Liver (tissue), 9 donors: ENCODE results near the gene TPRG1L. TPM values are rescaled to one million over a fixed set of nuclear protein-coding genes. Genes with fewer than 3 reads are reported as not detected.

Experiments used
- DNase-seq: peaks from one replicate; pipeline ENCODE4 v3.0.0-alpha.2; 2017; ENCODE audit warnings: low spot score
- H3K27ac ChIP-seq, 2 donors: one replicate each; pipeline ENCODE4 v1.7.0; 2013; ENCODE audit warnings: inconsistent platforms in 2 of 2, low read length in 2 of 2, control low read depth in 1 of 2, low read depth in 1 of 2, mild to moderate bottlenecking in 1 of 2
- H3K27me3 ChIP-seq, 4 donors: one replicate each; pipeline versions ENCODE4 v1.6.1 to v1.7.0; 2013; ENCODE audit warnings: low read length in 3 of 4, inconsistent platforms in 1 of 4, mild to moderate bottlenecking in 1 of 4, moderate library complexity in 1 of 4; ENCODE audit not compliant: control insufficient read depth in 4 of 4, insufficient read depth in 4 of 4
- H3K36me3 ChIP-seq, 4 donors: one replicate each; pipeline versions ENCODE4 v1.6.1 to v1.7.0; 2013; ENCODE audit warnings: low read length in 3 of 4, mild to moderate bottlenecking in 3 of 4, low read depth in 1 of 4, moderate library complexity in 1 of 4; ENCODE audit not compliant: control insufficient read depth in 4 of 4, insufficient read depth in 3 of 4
- H3K4me1 ChIP-seq, 4 donors: one replicate each; pipeline versions ENCODE4 v1.6.1 to v1.7.0; 2013; ENCODE audit warnings: low read length in 3 of 4, mild to moderate bottlenecking in 3 of 4, moderate library complexity in 1 of 4; ENCODE audit not compliant: control insufficient read depth in 4 of 4, insufficient read depth in 4 of 4
- H3K4me3 ChIP-seq, 3 donors: one replicate each; pipeline versions ENCODE4 v1.6.1 to v1.7.0; 2013; ENCODE audit warnings: low read length in 3 of 3, control low read depth in 1 of 3, low read depth in 1 of 3, mild to moderate bottlenecking in 1 of 3
- H3K9ac ChIP-seq, 2 donors: one replicate each; pipeline ENCODE4 v1.7.0; 2013; ENCODE audit warnings: low read length in 2 of 2, mild to moderate bottlenecking in 2 of 2, moderate library complexity in 2 of 2, control low read depth in 1 of 2, low read depth in 1 of 2
- H3K9me3 ChIP-seq, 4 donors: one replicate each; pipeline versions ENCODE4 v1.6.1 to v1.7.0; 2013; ENCODE audit warnings: low read length in 3 of 4; ENCODE audit not compliant: control insufficient read depth in 4 of 4
- FOXA1 ChIP-seq: IDR thresholded peaks from 2 replicates; pipeline ENCODE4 v1.6.1; 2016; ENCODE audit warnings: antibody characterized with exemption
- FOXA2 ChIP-seq: IDR thresholded peaks from 2 replicates; pipeline ENCODE4 v1.6.1; 2016; ENCODE audit warnings: antibody characterized with exemption
- GABPA ChIP-seq, 2 donors: IDR thresholded peaks in 1 of 2; conservative IDR thresholded peaks in 1 of 2; 2 replicates each; pipeline ENCODE4 v1.6.1; 2016; ENCODE audit warnings: antibody characterized with exemption in 2 of 2, mild to moderate bottlenecking in 1 of 2, moderate library complexity in 1 of 2
- HNF4G ChIP-seq: IDR thresholded peaks from 2 replicates; pipeline ENCODE4 v1.6.1; 2016; ENCODE audit warnings: antibody characterized with exemption
- NR2F2 ChIP-seq: IDR thresholded peaks from 2 replicates; pipeline ENCODE4 v1.6.1; 2016; ENCODE audit warnings: antibody characterized with exemption
- RAD21 ChIP-seq, 2 donors: IDR thresholded peaks; 2 replicates each; pipeline ENCODE4 v1.6.1; 2016; ENCODE audit warnings: antibody characterized with exemption in 2 of 2, mild to moderate bottlenecking in 2 of 2
- SP1 ChIP-seq: IDR thresholded peaks from 2 replicates; pipeline ENCODE4 v1.6.1; 2018; ENCODE audit warnings: antibody characterized with exemption, mild to moderate bottlenecking
- TAF1 ChIP-seq: conservative IDR thresholded peaks from 2 replicates; pipeline ENCODE4 v1.6.1; 2016; ENCODE audit warnings: antibody characterized with exemption, mild to moderate bottlenecking
- WGBS: extraction: QIAGEN DNeasy Blood & Tissue Kit; methylation state at CpG from one replicate; pipeline ENCODE4 v1.1.7; 2013; 5-methylcytosine and 5-hydroxymethylcytosine counted together
- polyA plus RNA-seq, 2 donors: library from polyadenylated mRNA; stranded (reverse) in 1 of 2; unstranded in 1 of 2; fragments of 200-250 nt in 1 of 2; fragments of >200 nt in 1 of 2; fragmentation: Nextera tagmentation in 1 of 2; extraction: Ambion mirVana in 1 of 2; gene quantifications; one replicate each; pipeline versions ENCODE4 v1.2.1 to v1.2.3, GENCODE V29; 2013 to 2015
- total RNA-seq, 2 donors: library from RNA; depleted of rRNA; stranded (reverse); fragments of >200 nt; gene quantifications; one replicate each; pipeline ENCODE4 v1.2.3, GENCODE V29; 2014
- TF ChIP-seq, protein P1 (sequence below): IDR thresholded peaks from 2 replicates; pipeline ENCODE4 v1.6.1; 2016; ENCODE audit warnings: antibody characterized with exemption, mild to moderate bottlenecking
- TF ChIP-seq, protein P2 (sequence below): fragments of 150-350 bp; IDR thresholded peaks from 2 replicates; pipeline ENCODE4 v1.5.1; 2017; ENCODE audit warnings: improper control_type of control experiment, low read depth, low read length; ENCODE audit not compliant: missing input control
- TF ChIP-seq, protein P3 (sequence below): IDR thresholded peaks from 2 replicates; pipeline ENCODE4 v1.6.1; 2016; ENCODE audit warnings: antibody characterized with exemption
- TF ChIP-seq, protein P4 (sequence below): IDR thresholded peaks from 2 replicates; pipeline ENCODE4 v1.6.1; 2016; ENCODE audit warnings: antibody characterized with exemption
- donor health status: healthy.
- donor health status: healthy.
- donor health status: healthy.
- donor health status: healthy.
- donor health status: healthy.

TPRG1L gene
- total and polyA plus RNA-seq, 4 donors: 29.3 to 51.0 (median 43.9) TPM

DNA sequence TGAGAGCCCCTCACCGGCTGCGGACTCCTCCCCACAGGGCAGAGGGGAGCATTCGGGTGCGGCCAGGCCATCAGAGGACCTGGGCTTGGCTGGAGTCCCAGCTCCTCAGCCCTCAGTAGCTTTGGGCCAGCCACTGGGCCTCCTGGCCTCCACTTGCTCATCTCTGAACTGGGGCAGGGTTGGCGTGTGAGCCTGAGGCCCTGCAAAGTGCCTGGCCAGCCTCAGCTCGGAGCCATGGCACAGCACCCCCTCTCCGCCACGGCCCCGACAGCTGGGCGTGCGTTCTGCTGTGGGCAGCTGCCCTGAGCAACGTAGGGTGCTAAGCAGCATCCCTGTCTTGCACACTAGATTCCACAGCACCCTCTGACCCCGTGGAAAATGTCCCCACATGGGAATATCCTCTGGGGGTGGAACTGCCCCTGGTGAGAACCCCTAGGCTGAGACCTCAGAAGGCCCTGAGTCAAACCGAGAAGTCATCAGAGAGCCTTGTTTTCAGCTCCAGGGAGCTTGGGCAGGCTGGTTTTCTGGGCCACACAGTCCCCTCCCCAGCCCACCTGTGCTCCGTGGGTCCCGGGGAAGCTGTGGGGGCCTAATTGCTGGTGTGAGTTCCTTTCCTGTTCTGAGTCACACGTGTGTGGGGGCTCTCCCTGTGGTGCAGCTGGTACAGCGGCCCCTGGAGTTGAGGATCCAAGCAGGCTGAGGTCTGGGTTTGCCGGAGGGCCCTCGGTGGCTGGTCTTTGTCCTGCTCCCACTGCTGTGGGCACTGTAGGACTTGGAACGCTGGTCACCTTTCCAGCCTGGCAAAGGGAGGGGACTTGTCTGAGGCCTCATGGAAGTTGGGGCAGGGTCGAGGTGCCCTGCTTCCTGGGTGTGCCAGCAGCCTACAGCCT lies 52.0 kb downstream of the TPRG1L start:
- no peaks in the 10 kb centered on the region for H3K36me3 ChIP-seq
- WGBS: 78% methylated on average over 22 of the region's 22 CpGs
- no peak overlapping the region for H3K9ac ChIP-seq
- DNase-seq: no peak
- no peak overlapping the region for H3K4me3 ChIP-seq
- TF ChIP-seq NR2F2: no peak
- H3K9me3 ChIP-seq: no peaks in the 10 kb centered on the region
- H3K27me3 ChIP-seq: no peaks in the 10 kb centered on the region
- H3K27ac ChIP-seq: peak overlapping the region; percentile 28 to 61
- H3K4me1 ChIP-seq: no peaks in the 10 kb centered on the region

- no peaks in the 10 kb centered on the region for H3K36me3 ChIP-seq
- H3K4me3 ChIP-seq: no peak overlapping the region
- no peak for DNase-seq
- H3K27me3 ChIP-seq: no peaks in the 10 kb centered on the region
- WGBS: 73% methylated on average over 5 of the region's 5 CpGs
- TF ChIP-seq SP1: no peak
- TF ChIP-seq, protein P1, sequence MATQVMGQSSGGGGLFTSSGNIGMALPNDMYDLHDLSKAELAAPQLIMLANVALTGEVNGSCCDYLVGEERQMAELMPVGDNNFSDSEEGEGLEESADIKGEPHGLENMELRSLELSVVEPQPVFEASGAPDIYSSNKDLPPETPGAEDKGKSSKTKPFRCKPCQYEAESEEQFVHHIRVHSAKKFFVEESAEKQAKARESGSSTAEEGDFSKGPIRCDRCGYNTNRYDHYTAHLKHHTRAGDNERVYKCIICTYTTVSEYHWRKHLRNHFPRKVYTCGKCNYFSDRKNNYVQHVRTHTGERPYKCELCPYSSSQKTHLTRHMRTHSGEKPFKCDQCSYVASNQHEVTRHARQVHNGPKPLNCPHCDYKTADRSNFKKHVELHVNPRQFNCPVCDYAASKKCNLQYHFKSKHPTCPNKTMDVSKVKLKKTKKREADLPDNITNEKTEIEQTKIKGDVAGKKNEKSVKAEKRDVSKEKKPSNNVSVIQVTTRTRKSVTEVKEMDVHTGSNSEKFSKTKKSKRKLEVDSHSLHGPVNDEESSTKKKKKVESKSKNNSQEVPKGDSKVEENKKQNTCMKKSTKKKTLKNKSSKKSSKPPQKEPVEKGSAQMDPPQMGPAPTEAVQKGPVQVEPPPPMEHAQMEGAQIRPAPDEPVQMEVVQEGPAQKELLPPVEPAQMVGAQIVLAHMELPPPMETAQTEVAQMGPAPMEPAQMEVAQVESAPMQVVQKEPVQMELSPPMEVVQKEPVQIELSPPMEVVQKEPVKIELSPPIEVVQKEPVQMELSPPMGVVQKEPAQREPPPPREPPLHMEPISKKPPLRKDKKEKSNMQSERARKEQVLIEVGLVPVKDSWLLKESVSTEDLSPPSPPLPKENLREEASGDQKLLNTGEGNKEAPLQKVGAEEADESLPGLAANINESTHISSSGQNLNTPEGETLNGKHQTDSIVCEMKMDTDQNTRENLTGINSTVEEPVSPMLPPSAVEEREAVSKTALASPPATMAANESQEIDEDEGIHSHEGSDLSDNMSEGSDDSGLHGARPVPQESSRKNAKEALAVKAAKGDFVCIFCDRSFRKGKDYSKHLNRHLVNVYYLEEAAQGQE: peak; percentile 23
- H3K4me1 ChIP-seq: no peaks in the 10 kb centered on the region
- no peaks in the 10 kb centered on the region for H3K9me3 ChIP-seq
- no peak overlapping the region for H3K9ac ChIP-seq
- H3K27ac ChIP-seq: peak overlapping the region; percentile 28 to 61
Measured at GRCh38 chr1:3677484-3677883, 52.7 kb downstream of the TPRG1L start.

GRCh38 chr1:3678361-3679097 lies 53.7 kb downstream of the TPRG1L start:
- no peak overlapping the region for H3K27ac ChIP-seq
- no peaks in the 10 kb centered on the region for H3K27me3 ChIP-seq
- H3K9ac ChIP-seq: no peak overlapping the region
- no peaks in the 10 kb centered on the region for H3K4me1 ChIP-seq
- no peaks in the 10 kb centered on the region for H3K9me3 ChIP-seq
- H3K36me3 ChIP-seq: no peaks in the 10 kb centered on the region
- H3K4me3 ChIP-seq: no peak overlapping the region
- TF ChIP-seq NR2F2: no peak
- no peak for TF ChIP-seq HNF4G
- no peak for TF ChIP-seq FOXA1
- no peak for TF ChIP-seq GABPA (IDR thresholded peaks at IDR 0.05 in 1 of 2, conservative IDR thresholded peaks at IDR 0.05 in 1 of 2)
- TF ChIP-seq, protein P2, sequence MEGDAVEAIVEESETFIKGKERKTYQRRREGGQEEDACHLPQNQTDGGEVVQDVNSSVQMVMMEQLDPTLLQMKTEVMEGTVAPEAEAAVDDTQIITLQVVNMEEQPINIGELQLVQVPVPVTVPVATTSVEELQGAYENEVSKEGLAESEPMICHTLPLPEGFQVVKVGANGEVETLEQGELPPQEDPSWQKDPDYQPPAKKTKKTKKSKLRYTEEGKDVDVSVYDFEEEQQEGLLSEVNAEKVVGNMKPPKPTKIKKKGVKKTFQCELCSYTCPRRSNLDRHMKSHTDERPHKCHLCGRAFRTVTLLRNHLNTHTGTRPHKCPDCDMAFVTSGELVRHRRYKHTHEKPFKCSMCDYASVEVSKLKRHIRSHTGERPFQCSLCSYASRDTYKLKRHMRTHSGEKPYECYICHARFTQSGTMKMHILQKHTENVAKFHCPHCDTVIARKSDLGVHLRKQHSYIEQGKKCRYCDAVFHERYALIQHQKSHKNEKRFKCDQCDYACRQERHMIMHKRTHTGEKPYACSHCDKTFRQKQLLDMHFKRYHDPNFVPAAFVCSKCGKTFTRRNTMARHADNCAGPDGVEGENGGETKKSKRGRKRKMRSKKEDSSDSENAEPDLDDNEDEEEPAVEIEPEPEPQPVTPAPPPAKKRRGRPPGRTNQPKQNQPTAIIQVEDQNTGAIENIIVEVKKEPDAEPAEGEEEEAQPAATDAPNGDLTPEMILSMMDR: no peak
- TF ChIP-seq TAF1: no peak
- TF ChIP-seq, protein P3, sequence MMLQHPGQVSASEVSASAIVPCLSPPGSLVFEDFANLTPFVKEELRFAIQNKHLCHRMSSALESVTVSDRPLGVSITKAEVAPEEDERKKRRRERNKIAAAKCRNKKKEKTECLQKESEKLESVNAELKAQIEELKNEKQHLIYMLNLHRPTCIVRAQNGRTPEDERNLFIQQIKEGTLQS: no peak
- no peak for TF ChIP-seq RAD21 (IDR thresholded peaks at IDR 0.05)
- TF ChIP-seq FOXA2: no peak
- TF ChIP-seq, protein P4, sequence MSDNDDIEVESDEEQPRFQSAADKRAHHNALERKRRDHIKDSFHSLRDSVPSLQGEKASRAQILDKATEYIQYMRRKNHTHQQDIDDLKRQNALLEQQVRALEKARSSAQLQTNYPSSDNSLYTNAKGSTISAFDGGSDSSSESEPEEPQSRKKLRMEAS: no peak
- 77% methylated on average over 21 of the region's 21 CpGs for WGBS
- no peak for DNase-seq
